ENCODE measurements around the gene TRAPPC1. TPM values are rescaled to one million over a fixed set of nuclear protein-coding genes. Genes with fewer than 3 reads are reported as not detected.

TRAPPC1 gene
- total and polyA plus RNA-seq, 2 of the 4 experiments (the other 2 are of a cell fraction): 50.4 to 303 TPM

GRCh38 chr17:7940034-7940433 lies 8.3 kb upstream of the TRAPPC1 start:
- Histone ChIP-seq H2AK9ac (replicated peaks; ENCODE audit: low read depth, low read length, poor library complexity) (no peak overlapping the region), H3K79me1 (ENCODE audit: low read depth in 1 of 2, low read length in 2 of 2) (peaks cover 9 to 21% of the 10 kb centered on the region in 2 experiments), H3K36me3 (ENCODE audit: control insufficient read depth, insufficient read depth, low read length) (peaks cover 53% of the 10 kb centered on the region), H3K4me2 (ENCODE audit: low read depth, low read length) (no peak overlapping the region), H3K56ac (ENCODE audit: extremely low read depth, insufficient read depth, low read length) (no peak overlapping the region), H4K20me1 (ENCODE audit: insufficient read depth, low read length) (no peaks in the 10 kb centered on the region), H4K91ac (ENCODE audit: insufficient read depth, low read depth, low read length) (no peak overlapping the region), H3K27me3 (ENCODE audit: control insufficient read depth, insufficient read depth, low read length) (no peaks in the 10 kb centered on the region), H3K14ac (replicated peaks; ENCODE audit: low read depth, low read length) (no peak overlapping the region), H3K9me3 (ENCODE audit: control insufficient read depth, insufficient read depth, low read length) (no peaks in the 10 kb centered on the region), H3K9ac (ENCODE audit: low read depth, low read length) (no peak overlapping the region), H3K18ac (ENCODE audit: low read depth, low read length) (no peak overlapping the region), H3K23ac (ENCODE audit: low read depth, low read length) (no peak overlapping the region), H2BK15ac (ENCODE audit: low read depth, low read length) (no peak overlapping the region), H2BK5ac (ENCODE audit: low read depth, low read length, poor library complexity, severe bottlenecking) (no peak overlapping the region), H4K5ac (ENCODE audit: low read depth, low read length) (no peak overlapping the region), H2AFZ (replicated peaks; ENCODE audit: low read length, poor library complexity) (no peak overlapping the region), H2AK5ac (ENCODE audit: low read depth, low read length) (no peak overlapping the region), H3K4me1 (ENCODE audit: control insufficient read depth, insufficient read depth, low read length) (no peaks in the 10 kb centered on the region), H3K27ac (ENCODE audit: insufficient read depth, low read length) (no peak overlapping the region), H3K4ac (ENCODE audit: low read depth, low read length) (no peak overlapping the region), H4K8ac (ENCODE audit: low read depth in 2 of 2, low read length in 2 of 2) (no peak overlapping the region), H2BK20ac (ENCODE audit: low read depth, low read length) (no peak overlapping the region), H2BK120ac (ENCODE audit: low read depth, low read length) (no peak overlapping the region), H3K9me1 (ENCODE audit: insufficient read depth, low read length) (no peaks in the 10 kb centered on the region), H3K4me3 (ENCODE audit: insufficient read depth, low read depth, low read length) (no peak overlapping the region)
- no TSS peak for BruUV-seq (replicated peaks)
- dilution Hi-C loops (cut with HindIII; ENCODE audit: low sequenced_read_pairs, unreplicated experiment): no loop called here
- CTCF ChIA-PET: interaction anchor here (0.8 to 1.1 kb wide), 2 partner anchors 49 to 50 kb away, joined by 3 read pairs; no protein-coding TSS in a partner anchor
- POLR2A ChIA-PET (ENCODE audit: unreplicated experiment): no interaction called here
- intact Hi-C loops (cut with micrococcal nuclease): no loop called here
- in situ Hi-C loops (cut with MboI; ENCODE audit: low sequenced_read_pairs): no loop called here
- no peak for DNase-seq
- ATAC-seq (ENCODE audit: low read depth): no peak
- TF ChIP-seq MAZ (IDR thresholded peaks at IDR 0.05; ENCODE audit: borderline replicate concordance, low read depth, low read length): no peak
- TF ChIP-seq RCOR1 (IDR thresholded peaks at IDR 0.05; ENCODE audit: insufficient replicate concordance, low read length): no peak
- no peak for TF ChIP-seq CEBPB (IDR thresholded peaks at IDR 0.05; ENCODE audit: low read depth, low read length)
- no peak for TF ChIP-seq CHD1 (IDR thresholded peaks at IDR 0.05; ENCODE audit: low read depth, low read length)
- no peak for TF ChIP-seq SMC3 (IDR thresholded peaks at IDR 0.05; ENCODE audit: low read depth, low read length)
- TF ChIP-seq ELK1 (IDR thresholded peaks at IDR 0.05; ENCODE audit: borderline replicate concordance, low read depth, low read length): no peak
- no peak for TF ChIP-seq USF2 (IDR thresholded peaks at IDR 0.05; ENCODE audit: low read depth, low read length)
- TF ChIP-seq MXI1 (IDR thresholded peaks at IDR 0.05; ENCODE audit: borderline replicate concordance, low read depth, low read length): no peak
- no peak for TF ChIP-seq POLR2A (IDR thresholded peaks at IDR 0.05; ENCODE audit: low read depth, low read length)
- TF ChIP-seq MAFK (IDR thresholded peaks at IDR 0.05; ENCODE audit: low read depth, low read length): no peak
- TF ChIP-seq NFE2L2 (IDR thresholded peaks at IDR 0.05; ENCODE audit: low read depth, low read length): no peak
- no peak for TF ChIP-seq BHLHE40 (IDR thresholded peaks at IDR 0.05; ENCODE audit: low read depth, low read length)
- TF ChIP-seq RFX5 (IDR thresholded peaks at IDR 0.05; ENCODE audit: low read depth, low read length): no peak
- TF ChIP-seq CTCF (conservative IDR thresholded peaks at IDR 0.05; ENCODE audit: low read depth, low read length): no peak
- no peak for TF ChIP-seq RAD21 (IDR thresholded peaks at IDR 0.05; ENCODE audit: low read length)
- TF ChIP-seq FOS (IDR thresholded peaks at IDR 0.05; ENCODE audit: low read depth, low read length): no peak
- WGBS, 2 experiments (ENCODE audit: extremely low coverage in 2 of 2, insufficient read length in 1 of 2): 96% methylated on average over 4 of the region's 4 CpGs; no CpG with 5 or more reads in 1 of the 2 experiments

Measured in IMR-90 (cell line).